Measurements from ENCODE around the gene CDKAL1.

- no peak for TF ChIP-seq POLR2A (IDR thresholded peaks at IDR 0.05; ENCODE audit: control extremely low read depth in 1 of 2, low read depth in 2 of 2, low read length in 2 of 2)
- TF ChIP-seq SP1 (IDR thresholded peaks at IDR 0.05; ENCODE audit: low read depth, low read length) = no peak
- TF ChIP-seq SIN3A (conservative IDR thresholded peaks at IDR 0.05 in 1 of 2, IDR thresholded peaks at IDR 0.05 in 1 of 2; ENCODE audit: low read depth in 1 of 2, low read length in 2 of 2) = no peak
- TF ChIP-seq YY1 (IDR thresholded peaks at IDR 0.05; ENCODE audit: low read depth, low read length) = no peak
- TF ChIP-seq POLR2AphosphoS5 (IDR thresholded peaks at IDR 0.05; ENCODE audit: low read depth, low read length) = no peak
- no peak for TF ChIP-seq CTBP2 (IDR thresholded peaks at IDR 0.05; ENCODE audit: borderline replicate concordance, insufficient read depth, insufficient read length, low read length)
- no peak for TF ChIP-seq HDAC6 (IDR thresholded peaks at IDR 0.05; ENCODE audit: low read depth, low read length)
- TF ChIP-seq CREB1 (IDR thresholded peaks at IDR 0.05) = no peak
- no peak for TF ChIP-seq SRF (IDR thresholded peaks at IDR 0.05; ENCODE audit: low read depth, low read length)
- TF ChIP-seq CTCF (IDR thresholded peaks at IDR 0.05; ENCODE audit: control extremely low read depth in 1 of 3, insufficient read depth in 1 of 3, low read depth in 1 of 3, low read length in 3 of 3) = no peak
- TF ChIP-seq CHD2 (IDR thresholded peaks at IDR 0.05; ENCODE audit: low read length) = no peak
- no peak for TF ChIP-seq CHD1 (IDR thresholded peaks at IDR 0.05; ENCODE audit: low read depth, low read length)
- no peak for TF ChIP-seq JUN (IDR thresholded peaks at IDR 0.05; ENCODE audit: low read depth, low read length)
- no peak for TF ChIP-seq EZH2 (IDR thresholded peaks at IDR 0.05; ENCODE audit: low read depth, low read length, severe bottlenecking)
These were observed 7.1 kb downstream of the CDKAL1 start for GRCh38 chr6:20541382-20541781.

Measured in H1 (cell line).